Stimulated activated naive CD8-positive, alpha-beta T cell treated with anti-CD3 and anti-CD28 coated beads, Interleukin-15, amount 100 ng/mL, for 72 hours (primary cell): ENCODE data around the gene TRA2A.
"Not testable (repeated sequence)": the region's sequence is repeated elsewhere in the genome, so short reads cannot be mapped to it uniquely, and the experiment has no call there.

Source experiments
- ATAC-seq: fragments of 150-1000 bp; cut with Tn5 transposase; 2 replicates; pipeline ENCODE4 v1.10.0; 2021; ENCODE audit warnings: mild to moderate bottlenecking, moderate library complexity
- DNase-seq, 2 donors: peaks; one replicate each; pipeline ENCODE4 v3.0.0; 2021 to 2022
- H3K27ac Mint-ChIP-seq, 2 donors: one replicate each; pipeline ENCODE4 v1.8.0; 2022; ENCODE audit warnings: mild to moderate bottlenecking in 2 of 2, mixed read lengths in 2 of 2, moderate library complexity in 2 of 2
- H3K27me3 Mint-ChIP-seq: one replicate; pipeline ENCODE4 v1.8.0; 2022; ENCODE audit warnings: mixed read lengths
- H3K4me1 Mint-ChIP-seq: one replicate; pipeline ENCODE4 v1.8.0; 2022; ENCODE audit warnings: mild to moderate bottlenecking, mixed read lengths
- H3K4me3 Mint-ChIP-seq, 2 donors: one replicate each; pipeline ENCODE4 v1.8.0; 2022; ENCODE audit warnings: mild to moderate bottlenecking in 2 of 2, mixed read lengths in 2 of 2, moderate library complexity in 1 of 2
- H3K9me3 Mint-ChIP-seq, 2 donors: one replicate each; pipeline ENCODE4 v1.8.0; 2022; ENCODE audit warnings: mixed read lengths in 2 of 2

Gene TRA2A

DNA sequence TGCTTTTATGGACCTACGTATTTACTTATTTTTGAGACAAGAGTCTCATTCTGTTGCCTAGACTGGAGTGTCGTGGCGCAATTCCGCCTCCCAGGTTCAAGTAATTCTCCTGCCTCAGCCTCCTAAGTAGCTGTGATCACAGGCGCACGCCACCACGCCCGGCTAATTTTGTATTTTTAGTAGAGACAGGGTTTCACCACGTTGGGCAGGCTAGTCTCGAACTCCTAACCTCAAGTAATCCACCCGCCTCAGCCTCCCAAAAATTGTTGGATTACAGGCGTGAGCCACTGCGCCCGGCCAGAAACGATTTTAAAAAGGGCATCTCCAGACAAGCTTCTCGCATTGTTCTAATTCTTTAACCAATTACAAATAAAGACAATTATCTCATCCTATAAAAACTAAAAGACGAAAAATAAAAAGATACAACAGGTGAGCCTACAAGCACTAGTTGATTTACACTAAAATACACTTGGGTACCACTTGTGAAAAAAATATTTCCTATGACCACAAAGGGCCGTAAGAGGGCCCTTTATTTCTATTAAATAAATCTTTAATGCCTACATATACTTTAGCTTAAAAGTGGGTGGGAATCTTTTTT, 2.4 kb downstream of the TRA2A start:
- DNase-seq, result no peak
- Mint-ChIP-seq H3K4me3 (peak overlapping the region; percentile 75 to 100), H3K27ac (peak overlapping the region; percentile 8 to 96), H3K4me1 (peaks cover 68% of the 10 kb centered on the region), H3K9me3 (no peaks in the 10 kb centered on the region), H3K27me3 (no peaks in the 10 kb centered on the region)
- no peak for ATAC-seq

DNA sequence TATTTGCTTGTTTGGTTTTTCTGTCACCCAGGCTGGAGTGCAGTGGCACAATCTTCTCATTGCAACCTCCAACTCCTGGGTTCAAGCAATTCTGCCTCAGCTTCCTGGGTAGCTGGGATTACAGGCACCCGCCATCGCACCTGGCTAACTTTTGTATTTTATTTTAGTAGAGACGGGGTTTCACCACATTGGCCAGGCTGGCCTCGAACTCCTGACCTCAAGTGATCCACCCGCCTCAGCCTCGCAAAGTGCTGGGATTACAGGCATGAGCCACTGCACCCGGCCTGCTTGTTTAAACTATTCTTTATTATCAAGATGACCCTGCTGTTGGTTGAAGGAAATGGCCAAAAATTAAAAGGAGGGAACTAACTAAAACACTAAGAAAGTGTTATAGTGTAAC, 6.2 kb downstream of the TRA2A start:
- Mint-ChIP-seq H3K4me3 (peak overlapping the region in 1 of 2 donors; percentile 10), H3K4me1 (peaks cover 75% of the 10 kb centered on the region)
- H3K27me3 Mint-ChIP-seq, H3K27ac Mint-ChIP-seq, H3K9me3 Mint-ChIP-seq, ATAC-seq, DNase-seq: not testable (repeated sequence)

DNA sequence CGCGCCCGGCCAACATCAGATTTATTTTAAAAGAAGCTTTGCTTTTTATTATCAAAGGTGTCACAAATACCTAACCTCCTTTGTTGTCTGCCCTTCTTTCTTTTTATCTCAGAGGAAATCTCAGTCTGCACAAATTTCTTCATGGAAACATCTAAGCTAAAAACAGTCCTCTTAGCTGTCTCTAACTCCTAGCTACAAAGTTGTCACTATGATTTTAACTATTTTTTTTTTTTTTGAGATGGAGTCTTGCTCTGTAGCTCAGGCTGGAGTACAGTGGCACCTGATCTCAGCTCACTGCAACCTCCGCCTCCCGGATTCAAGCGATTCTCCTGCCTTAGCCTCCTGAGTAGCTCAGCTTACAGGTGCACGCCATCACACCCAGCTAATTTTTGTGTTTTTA, 7.3 kb downstream of the TRA2A start:
- peak overlapping the region; percentile 41 to 58 for H3K4me3 Mint-ChIP-seq
- no peak for ATAC-seq

DNA sequence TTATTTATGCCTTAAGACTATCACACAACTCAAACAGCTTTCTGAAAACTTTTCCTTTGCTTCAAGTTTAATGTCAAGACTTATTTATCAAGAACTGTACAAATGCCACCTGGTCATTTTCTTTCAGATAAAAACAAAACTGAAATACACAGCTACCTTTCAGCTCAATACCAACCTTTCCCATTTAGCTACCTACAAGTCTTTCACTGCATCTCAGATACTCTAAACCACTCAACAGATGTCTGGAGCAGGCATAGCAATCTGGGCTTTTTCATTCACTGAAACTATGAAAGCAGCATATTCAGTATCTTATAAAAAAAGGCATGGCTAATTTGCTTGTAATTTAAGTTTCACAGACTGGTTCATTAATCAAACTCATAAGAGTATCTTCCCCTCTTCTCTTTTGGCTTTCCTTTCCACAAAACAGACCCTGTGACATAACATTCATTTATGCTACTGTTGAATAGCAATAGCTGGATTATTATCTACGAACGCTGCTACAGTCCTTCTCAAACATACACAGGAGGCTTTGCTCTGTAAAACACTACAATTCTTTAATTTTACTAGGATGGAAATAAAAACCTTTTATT, 8.2 kb downstream of the TRA2A start:
- no peaks in the 10 kb centered on the region for H3K9me3 Mint-ChIP-seq
- DNase-seq (no peak), ATAC-seq (no peak)
- peak overlapping the region; percentile 14 to 84 for H3K27ac Mint-ChIP-seq
- H3K27me3 Mint-ChIP-seq, result no peaks in the 10 kb centered on the region
- H3K4me3 Mint-ChIP-seq, result no peak overlapping the region
- H3K4me1 Mint-ChIP-seq, result peaks cover 55% of the 10 kb centered on the region

More for the DNA sequence above, 7.3 kb downstream of the TRA2A start:
- H3K27me3 Mint-ChIP-seq, result no peaks in the 10 kb centered on the region
- H3K27ac Mint-ChIP-seq, result peak overlapping the region in 1 of 2 donors; percentile 90
- H3K4me1 Mint-ChIP-seq, result peaks cover 64% of the 10 kb centered on the region
- no peak for DNase-seq
- no peaks in the 10 kb centered on the region for H3K9me3 Mint-ChIP-seq

DNA sequence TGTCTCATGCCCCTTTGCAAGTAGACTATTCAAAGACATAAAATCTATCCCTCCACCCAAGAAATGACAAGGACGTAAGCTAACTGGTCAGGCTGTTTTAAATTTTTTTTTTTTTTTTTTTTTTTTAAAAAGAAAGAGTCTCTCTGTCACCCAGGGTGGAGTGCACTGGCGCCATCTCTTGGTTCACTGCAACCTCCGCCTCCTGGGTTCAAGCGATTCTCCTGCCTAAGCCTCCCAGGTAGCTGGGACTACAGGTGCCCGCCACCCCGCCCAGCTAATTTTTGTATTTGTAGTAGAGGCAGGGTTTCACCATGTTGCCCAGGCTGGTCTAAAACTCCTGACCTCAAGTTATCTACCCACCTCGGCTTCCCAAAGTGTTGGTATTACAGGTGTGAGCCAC, 11.2 kb downstream of the TRA2A start:
- no peak overlapping the region for H3K27ac Mint-ChIP-seq
- no peak overlapping the region for H3K4me3 Mint-ChIP-seq
- peaks cover 0 to 7% of the 10 kb centered on the region in 2 donors for H3K9me3 Mint-ChIP-seq
- DNase-seq (no peak), ATAC-seq (no peak)
- H3K4me1 Mint-ChIP-seq, result peaks cover 49% of the 10 kb centered on the region
- H3K27me3 Mint-ChIP-seq, result no peaks in the 10 kb centered on the region

DNA sequence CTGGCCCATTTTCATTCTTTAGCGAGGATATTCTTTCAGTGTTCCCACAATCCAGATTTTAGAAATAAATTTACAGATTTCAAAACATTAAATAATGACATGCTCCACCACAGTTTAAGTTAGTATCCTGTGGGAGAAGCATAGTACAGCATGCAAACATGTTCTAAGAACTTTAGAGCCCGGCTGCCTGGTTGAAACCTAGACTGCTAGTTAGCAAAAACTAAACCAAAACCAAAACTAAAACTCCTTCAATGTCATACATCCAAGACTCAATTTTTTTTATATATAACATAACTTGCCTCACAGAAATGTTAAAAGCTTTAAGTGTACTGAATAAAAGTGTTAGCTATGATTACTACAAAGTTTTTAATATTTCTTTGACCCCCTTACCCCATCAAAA, 17.0 kb downstream of the TRA2A start:
- DNase-seq, result no peak

DNA sequence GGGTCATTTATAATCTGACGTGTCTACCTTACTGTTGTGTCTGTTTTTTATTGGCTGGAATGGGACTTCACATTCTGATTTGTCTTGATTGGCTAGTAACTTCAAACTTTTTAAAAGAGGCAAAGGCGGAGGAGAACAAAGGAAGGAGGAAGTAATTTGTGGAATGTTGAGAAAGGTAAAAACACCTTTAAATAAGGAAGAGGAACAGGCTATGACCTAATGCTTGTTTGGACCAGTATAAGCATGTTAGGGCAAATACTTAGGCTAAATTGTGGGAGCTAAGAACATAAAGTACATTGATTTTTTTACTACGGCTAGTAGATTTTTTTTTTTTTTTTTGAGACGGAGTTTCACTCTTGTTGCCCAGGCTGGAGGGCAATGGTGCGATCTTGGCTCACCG, 18.0 kb downstream of the TRA2A start:
- not testable (repeated sequence) for ATAC-seq, H3K4me3 Mint-ChIP-seq, DNase-seq, H3K9me3 Mint-ChIP-seq, H3K27me3 Mint-ChIP-seq
- Mint-ChIP-seq H3K4me1 (peaks cover 32% of the 10 kb centered on the region), H3K27ac (peak overlapping the region in 1 of 2 donors; percentile 92)

More for the DNA sequence above, 17.0 kb downstream of the TRA2A start:
- ATAC-seq, result peak; percentile 83
- Mint-ChIP-seq H3K27ac (peak overlapping the region in 1 of 2 donors; percentile 43), H3K27me3 (no peaks in the 10 kb centered on the region), H3K4me3 (peak overlapping the region in 1 of 2 donors; percentile 29), H3K9me3 (peaks cover 0 to 7% of the 10 kb centered on the region in 2 donors), H3K4me1 (peaks cover 32% of the 10 kb centered on the region)

DNA sequence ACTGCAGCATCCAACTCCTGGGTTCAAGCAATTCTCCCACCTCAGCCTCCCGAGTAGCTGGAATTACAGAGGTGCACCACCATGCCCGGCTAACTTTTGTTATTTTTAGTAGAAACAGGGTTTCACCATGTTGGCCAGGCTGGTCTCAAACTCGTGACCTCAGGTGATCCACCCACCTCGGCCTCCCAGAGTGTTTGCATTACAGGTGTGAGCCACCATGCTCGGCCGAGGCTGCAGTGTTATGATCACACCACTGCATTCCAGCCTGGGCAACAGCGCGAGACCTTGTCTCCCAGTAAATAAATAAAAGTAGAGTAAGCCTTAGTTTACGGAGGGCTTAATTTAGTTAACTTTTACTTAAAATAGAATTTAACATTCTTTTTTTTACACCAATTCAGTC, 37.8 kb downstream of the TRA2A start:
- H3K27me3 Mint-ChIP-seq, result no peaks in the 10 kb centered on the region
- no peaks in the 10 kb centered on the region for H3K9me3 Mint-ChIP-seq
- H3K4me1 Mint-ChIP-seq, result no peaks in the 10 kb centered on the region
- no peak overlapping the region for H3K27ac Mint-ChIP-seq
- ATAC-seq, result no peak
- DNase-seq, result no peak
- H3K4me3 Mint-ChIP-seq, result no peak overlapping the region

DNA sequence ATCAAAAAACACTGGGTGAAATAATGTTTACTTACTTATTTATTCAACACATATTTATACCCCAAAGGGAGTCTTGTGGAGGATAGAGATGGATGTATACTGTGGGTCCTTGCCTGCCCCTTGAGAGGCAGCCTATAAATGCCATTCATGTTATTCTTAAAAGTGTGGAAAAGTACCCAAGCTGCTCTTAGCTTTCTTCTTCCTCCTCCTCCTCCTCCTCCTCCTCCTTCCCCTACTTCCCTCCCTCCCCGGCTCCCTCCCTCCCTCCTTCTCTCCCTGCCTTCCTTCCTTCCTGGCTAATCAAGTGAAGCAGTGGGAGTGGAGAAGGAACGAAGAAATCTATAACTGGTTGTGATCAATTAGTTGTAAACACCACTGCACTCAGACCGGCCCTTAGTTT, 40.3 kb downstream of the TRA2A start:
- no peak for DNase-seq
- no peak for ATAC-seq

DNA sequence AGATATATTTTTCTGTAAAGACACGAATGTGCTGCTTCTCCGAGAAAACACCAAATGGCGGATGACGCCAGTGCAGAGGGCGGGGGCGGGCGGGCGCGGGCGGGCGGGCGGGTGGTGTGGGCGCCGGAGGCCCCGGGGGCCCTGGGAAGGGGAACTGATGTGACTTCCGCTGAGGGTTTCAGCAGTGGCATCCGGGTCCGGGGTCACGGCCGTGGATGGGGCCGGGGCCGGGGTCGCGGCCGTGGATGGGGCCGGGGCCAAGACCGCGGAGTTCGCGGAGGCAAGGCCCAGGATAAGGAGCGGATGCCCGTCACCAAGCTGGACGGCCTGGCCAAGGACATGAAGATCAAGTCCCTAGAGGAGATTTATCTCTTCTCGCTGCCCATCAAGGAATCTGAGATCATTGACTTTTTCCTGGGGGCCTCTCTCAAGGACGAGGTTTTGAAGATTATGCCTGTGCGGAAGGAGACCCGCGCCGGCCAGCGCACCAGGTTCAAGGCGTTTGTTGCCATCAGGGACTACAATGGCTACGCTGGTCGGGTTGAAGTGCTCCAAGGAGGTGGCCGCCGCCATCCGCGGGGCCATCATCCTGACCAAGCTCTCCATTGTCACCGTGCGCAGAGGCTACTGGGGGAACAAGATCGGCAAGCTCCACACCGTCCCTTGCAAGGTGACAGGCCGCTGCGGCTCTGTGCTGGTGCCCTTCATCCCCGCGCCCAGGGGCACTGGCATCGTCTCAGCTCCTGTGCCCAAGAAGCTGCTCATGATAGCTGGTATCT, 41.2 kb downstream of the TRA2A start:
- Mint-ChIP-seq H3K27ac (peak overlapping the region; percentile 93 to 95), H3K4me1 (no peaks in the 10 kb centered on the region), H3K9me3 (no peaks in the 10 kb centered on the region), H3K4me3 (peak overlapping the region; percentile 88 to 94), H3K27me3 (no peaks in the 10 kb centered on the region)
- DNase-seq, result peak; percentile 52 to 65
- peak; percentile 96 for ATAC-seq

More for the DNA sequence above, 40.3 kb downstream of the TRA2A start:
- Mint-ChIP-seq H3K9me3 (no peaks in the 10 kb centered on the region), H3K4me3 (peak overlapping the region; percentile 88 to 94), H3K27ac (no peak overlapping the region), H3K27me3 (no peaks in the 10 kb centered on the region), H3K4me1 (no peaks in the 10 kb centered on the region)

DNA sequence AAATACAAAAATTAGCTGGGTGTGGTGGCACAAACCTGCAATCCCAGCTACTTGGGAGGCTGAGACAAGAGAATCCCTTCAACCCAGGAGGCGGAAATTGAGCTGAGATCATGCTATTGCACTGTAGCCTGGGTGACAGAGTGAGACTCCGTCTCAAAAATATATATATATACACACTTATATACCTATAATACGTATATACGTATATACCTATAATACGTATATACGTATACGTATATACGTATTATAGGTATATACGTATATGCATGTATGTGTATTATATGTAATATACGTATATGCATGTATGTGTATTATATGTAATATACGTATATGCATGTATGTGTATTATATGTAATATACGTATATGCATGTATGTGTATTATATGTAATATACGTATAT, 43.1 kb downstream of the TRA2A start:
- ATAC-seq, H3K27me3 Mint-ChIP-seq, H3K27ac Mint-ChIP-seq, DNase-seq, H3K9me3 Mint-ChIP-seq, H3K4me1 Mint-ChIP-seq, H3K4me3 Mint-ChIP-seq: not testable (repeated sequence)

DNA sequence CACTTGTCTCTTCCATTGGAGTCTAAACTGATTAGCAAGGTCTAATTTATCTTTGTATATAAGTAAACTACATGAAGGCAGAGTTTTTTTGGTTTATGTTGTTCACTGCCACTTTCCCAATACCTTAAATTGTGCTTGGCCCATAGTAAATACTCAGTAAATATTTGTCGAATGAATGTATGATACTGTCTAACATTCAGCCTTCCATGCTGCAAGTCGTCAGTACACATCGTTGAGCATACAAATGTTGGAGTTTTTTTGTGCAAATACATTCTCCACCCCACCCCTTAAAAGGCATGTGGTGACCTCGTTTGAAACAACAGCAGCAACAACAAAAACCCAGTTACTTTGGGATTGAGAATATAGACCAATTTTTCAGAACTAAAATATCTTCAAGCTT, 44.1 kb downstream of the TRA2A start:
- DNase-seq, result no peak
- no peaks in the 10 kb centered on the region for H3K27me3 Mint-ChIP-seq
- H3K9me3 Mint-ChIP-seq, result no peaks in the 10 kb centered on the region
- no peak for ATAC-seq
- H3K27ac Mint-ChIP-seq, result peak overlapping the region in 1 of 2 donors; percentile 52
- H3K4me1 Mint-ChIP-seq, result no peaks in the 10 kb centered on the region
- no peak overlapping the region for H3K4me3 Mint-ChIP-seq

DNA sequence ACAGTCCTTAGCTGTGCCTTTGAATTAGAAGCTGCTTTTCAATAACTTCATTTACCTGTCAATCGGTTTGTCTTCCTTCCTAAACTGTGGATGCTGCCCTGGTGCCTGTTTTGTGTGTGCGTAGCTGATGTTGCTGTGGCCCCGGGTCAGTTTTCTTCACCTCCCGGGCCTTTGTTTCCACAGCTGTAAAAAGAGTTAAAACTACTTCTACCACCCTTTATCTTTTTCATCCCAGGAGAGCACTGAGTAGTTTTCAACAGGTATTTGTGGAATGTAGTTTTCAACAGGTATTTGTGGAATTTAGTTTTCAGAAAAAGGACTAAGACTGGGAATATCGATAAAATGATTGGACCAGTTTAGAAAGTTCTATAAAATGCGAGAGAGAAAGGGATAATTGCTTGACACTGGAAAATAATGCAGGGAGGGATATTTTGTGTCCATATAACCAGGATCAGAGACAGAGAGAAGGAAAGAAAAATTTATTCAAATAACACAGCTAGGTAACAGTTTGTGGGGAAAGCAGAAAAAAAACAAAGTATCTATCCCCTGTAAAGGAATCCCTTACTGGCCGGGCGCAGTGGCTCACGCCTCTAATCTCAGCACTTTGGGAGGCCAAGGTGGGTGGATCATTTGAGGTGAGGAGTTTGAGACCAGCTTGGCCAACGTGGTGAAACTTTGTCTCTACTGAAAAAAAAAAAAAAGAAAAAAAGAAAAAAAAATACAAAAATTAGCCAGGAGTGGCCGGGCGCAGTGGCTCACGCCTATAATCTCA, 45.6 kb downstream of the TRA2A start:
- Mint-ChIP-seq H3K4me1 (no peaks in the 10 kb centered on the region), H3K4me3 (no peak overlapping the region), H3K27me3 (peaks cover 14% of the 10 kb centered on the region), H3K27ac (no peak overlapping the region), H3K9me3 (no peaks in the 10 kb centered on the region)
- no peak for DNase-seq
- ATAC-seq, result no peak

DNA sequence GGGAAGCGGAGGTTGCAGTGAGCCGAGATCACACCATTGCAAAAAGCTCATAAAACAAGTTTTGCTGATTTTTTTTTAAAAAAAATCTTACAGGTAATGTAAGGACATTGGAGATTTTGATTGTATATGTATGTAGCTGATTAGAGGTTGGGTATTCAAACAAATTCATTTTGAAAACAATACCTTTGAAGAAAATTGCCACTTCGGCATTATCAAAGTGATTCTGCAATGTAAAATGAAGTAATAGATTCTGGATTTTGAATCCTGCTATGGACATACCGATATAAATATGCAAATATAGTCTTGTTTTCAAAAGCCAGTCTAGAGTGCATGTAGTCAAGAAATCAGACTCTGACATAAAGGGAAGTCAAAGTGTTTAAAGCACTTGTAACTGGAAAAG, 49.1 kb downstream of the TRA2A start:
- no peak overlapping the region for H3K27ac Mint-ChIP-seq
- no peaks in the 10 kb centered on the region for H3K9me3 Mint-ChIP-seq
- no peaks in the 10 kb centered on the region for H3K4me1 Mint-ChIP-seq
- DNase-seq (no peak), ATAC-seq (no peak)
- H3K4me3 Mint-ChIP-seq, result no peak overlapping the region
- peaks cover 39% of the 10 kb centered on the region for H3K27me3 Mint-ChIP-seq

DNA sequence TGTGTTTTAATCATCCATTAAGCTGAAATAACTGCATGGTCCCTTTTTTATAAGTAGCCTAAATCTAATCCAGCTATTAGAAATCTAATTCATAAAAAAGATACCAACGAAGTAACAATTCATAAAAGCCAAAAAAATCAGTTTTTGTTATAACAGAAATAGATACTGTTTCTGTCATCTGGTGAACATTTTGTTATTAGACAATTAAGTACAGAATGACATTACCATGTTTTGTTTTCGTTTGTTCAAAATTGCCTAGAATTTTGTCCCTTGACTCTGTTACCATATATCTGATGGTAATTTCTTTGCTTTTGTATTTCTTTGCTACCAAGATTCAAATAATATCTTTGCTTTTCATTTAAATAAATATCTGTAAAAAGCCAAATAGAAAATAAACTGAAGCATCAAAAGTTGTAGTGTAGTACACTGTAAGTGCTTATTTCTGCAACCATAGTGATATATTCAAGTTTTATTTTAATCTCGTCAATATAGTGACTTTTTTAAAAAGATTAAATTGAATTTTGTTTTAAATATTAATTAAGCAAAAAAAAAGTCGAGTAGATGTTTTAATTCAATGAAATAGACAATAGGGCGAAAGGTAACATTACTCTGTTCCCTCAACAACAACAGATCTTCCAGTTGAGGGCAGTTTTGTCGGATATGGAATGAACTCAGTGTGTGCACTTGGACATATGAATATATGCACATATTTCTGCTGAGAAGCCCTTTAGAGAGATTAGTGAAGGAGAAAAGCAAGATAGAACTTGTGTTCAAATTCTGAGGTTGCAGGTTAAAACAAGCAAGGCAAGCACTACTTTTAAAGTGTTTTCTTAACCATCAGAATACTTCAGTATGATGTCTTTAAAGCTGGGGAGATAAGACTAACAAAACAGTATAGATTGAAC, 53.6 kb downstream of the TRA2A start:
- Mint-ChIP-seq H3K27me3 (peaks cover 72% of the 10 kb centered on the region), H3K4me3 (no peak overlapping the region), H3K27ac (no peak overlapping the region), H3K9me3 (no peaks in the 10 kb centered on the region), H3K4me1 (peaks cover 15% of the 10 kb centered on the region)
- ATAC-seq (no peak), DNase-seq (no peak)
